ENCODE measurements around the gene AAK1. TPM values are rescaled to one million over a fixed set of nuclear protein-coding genes. Genes with fewer than 3 reads are reported as not detected.
"Not testable (repeated sequence)": the region's sequence is repeated elsewhere in the genome, so short reads cannot be mapped to it uniquely, and the experiment has no call there.

Gene AAK1
- total RNA-seq, 3 donors from 2014 or later, result 37.9 to 54.0 (median 44.9) TPM

- TF ChIP-seq POLR2A (IDR thresholded peaks at IDR 0.05) (no peak), POLR2AphosphoS5 (IDR thresholded peaks at IDR 0.05) (no peak)
- TF ChIP-seq, protein P1, sequence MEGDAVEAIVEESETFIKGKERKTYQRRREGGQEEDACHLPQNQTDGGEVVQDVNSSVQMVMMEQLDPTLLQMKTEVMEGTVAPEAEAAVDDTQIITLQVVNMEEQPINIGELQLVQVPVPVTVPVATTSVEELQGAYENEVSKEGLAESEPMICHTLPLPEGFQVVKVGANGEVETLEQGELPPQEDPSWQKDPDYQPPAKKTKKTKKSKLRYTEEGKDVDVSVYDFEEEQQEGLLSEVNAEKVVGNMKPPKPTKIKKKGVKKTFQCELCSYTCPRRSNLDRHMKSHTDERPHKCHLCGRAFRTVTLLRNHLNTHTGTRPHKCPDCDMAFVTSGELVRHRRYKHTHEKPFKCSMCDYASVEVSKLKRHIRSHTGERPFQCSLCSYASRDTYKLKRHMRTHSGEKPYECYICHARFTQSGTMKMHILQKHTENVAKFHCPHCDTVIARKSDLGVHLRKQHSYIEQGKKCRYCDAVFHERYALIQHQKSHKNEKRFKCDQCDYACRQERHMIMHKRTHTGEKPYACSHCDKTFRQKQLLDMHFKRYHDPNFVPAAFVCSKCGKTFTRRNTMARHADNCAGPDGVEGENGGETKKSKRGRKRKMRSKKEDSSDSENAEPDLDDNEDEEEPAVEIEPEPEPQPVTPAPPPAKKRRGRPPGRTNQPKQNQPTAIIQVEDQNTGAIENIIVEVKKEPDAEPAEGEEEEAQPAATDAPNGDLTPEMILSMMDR (IDR thresholded peaks at IDR 0.05), result no peak
- no peaks in the 10 kb centered on the region for H3K9me3 ChIP-seq
- intact Hi-C loops (cut with DNase I; ENCODE audit: low total_unique reads), result no loop called here
- H3K27ac ChIP-seq, result no peak overlapping the region
- no peaks in the 10 kb centered on the region for H3K27me3 ChIP-seq
- H3K36me3 ChIP-seq, result no peaks in the 10 kb centered on the region
- no peaks in the 10 kb centered on the region for H3K4me1 ChIP-seq
- DNase-seq (ENCODE audit: low spot score in 2 of 2), result no peak
- H3K4me3 ChIP-seq, result no peak overlapping the region
These were observed 25.1 kb upstream of the AAK1 start for GRCh38 chr2:69668598-69668997.

DNA sequence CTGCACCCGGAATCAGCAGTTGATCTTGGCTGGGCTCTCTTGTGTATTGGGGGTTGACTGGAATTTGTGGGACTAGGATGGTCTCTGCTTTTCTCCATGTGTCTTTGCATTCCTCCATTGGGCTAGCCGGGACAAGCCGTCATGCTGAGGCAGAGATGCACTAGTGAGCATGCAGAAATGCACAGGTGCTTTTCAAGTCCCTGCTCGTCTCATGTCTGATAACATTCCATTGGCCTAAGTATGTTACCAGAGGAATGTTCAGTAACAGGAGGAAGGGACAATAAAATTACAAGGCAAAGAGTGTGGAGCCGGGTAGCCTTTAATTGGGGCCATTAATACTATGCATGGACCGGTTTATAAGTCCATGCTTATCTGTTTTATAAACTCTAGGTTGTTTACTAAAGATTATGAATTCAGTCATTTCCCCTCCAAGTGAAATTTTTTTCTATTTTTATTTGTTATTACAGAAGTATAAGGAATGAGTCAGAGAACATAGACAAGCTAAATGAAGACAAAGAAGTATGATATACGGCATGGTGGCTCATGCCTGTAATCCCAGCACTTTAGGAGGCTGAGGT, 24.4 kb upstream of the AAK1 start:
- Histone ChIP-seq H3K27ac (no peak overlapping the region), H3K9me3 (no peaks in the 10 kb centered on the region), H3K4me1 (no peaks in the 10 kb centered on the region), H3K27me3 (no peaks in the 10 kb centered on the region), H3K36me3 (no peaks in the 10 kb centered on the region), H3K4me3 (no peak overlapping the region)
- TF ChIP-seq POLR2A (IDR thresholded peaks at IDR 0.05) (no peak), POLR2AphosphoS5 (IDR thresholded peaks at IDR 0.05) (no peak)
- TF ChIP-seq, protein P1 (IDR thresholded peaks at IDR 0.05), result no peak
- DNase-seq (ENCODE audit: low spot score in 2 of 2), result no peak
- intact Hi-C loops (cut with DNase I; ENCODE audit: low total_unique reads), result no loop called here

DNA sequence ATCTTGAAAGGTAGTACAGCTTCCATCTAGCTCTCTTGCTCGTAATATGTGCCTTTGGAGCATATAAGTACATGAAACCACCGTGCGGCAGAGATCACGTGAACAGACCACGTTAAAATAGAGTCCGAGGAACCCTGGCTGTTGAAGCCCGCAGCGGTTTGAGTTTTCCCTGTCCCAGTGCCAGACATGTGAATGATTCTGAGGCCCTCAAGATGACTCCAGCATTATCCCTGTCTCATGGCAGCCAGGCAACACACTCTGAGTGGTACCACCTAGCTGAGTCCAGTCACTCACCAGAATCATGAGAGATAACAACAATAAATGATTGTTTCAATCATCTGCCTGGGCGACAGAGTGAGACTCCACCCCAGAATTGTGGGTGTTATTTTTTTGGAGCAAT, 21.6 kb upstream of the AAK1 start:
- H3K36me3 ChIP-seq, result no peaks in the 10 kb centered on the region
- H3K9me3 ChIP-seq, result no peaks in the 10 kb centered on the region
- no peaks in the 10 kb centered on the region for H3K4me1 ChIP-seq
- H3K4me3 ChIP-seq, result no peak overlapping the region
- intact Hi-C loops (cut with DNase I; ENCODE audit: low total_unique reads), result no loop called here
- no peak for DNase-seq (ENCODE audit: low spot score in 2 of 2)
- H3K27ac ChIP-seq, result no peak overlapping the region
- no peaks in the 10 kb centered on the region for H3K27me3 ChIP-seq
- TF ChIP-seq POLR2A (IDR thresholded peaks at IDR 0.05) (no peak), POLR2AphosphoS5 (IDR thresholded peaks at IDR 0.05) (no peak)
- TF ChIP-seq, protein P1 (IDR thresholded peaks at IDR 0.05), result no peak

DNA sequence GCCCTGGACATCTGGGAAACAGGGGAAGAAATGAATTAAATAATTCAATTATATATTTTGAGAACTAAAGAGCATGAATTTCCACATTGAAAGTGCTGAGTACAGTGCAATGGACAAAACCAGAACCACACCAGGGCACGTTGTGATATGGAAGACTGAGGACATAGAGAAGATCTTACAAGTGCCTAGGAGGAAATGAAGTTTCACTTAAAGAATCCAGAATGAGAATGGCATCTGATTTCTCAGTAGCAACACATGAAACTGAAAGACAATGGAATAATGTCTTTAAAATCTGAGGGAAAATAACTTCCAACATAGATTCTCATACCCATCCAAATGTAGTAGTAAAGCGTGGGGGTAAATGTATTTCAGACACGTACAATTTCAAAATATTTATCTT, 20.3 kb upstream of the AAK1 start:
- intact Hi-C loops (cut with DNase I; ENCODE audit: low total_unique reads), result no loop called here
- TF ChIP-seq POLR2AphosphoS5 (IDR thresholded peaks at IDR 0.05) (no peak), POLR2A (IDR thresholded peaks at IDR 0.05) (no peak)
- TF ChIP-seq, protein P1 (IDR thresholded peaks at IDR 0.05), result no peak
- Histone ChIP-seq H3K27me3 (no peaks in the 10 kb centered on the region), H3K27ac (no peak overlapping the region), H3K4me3 (no peak overlapping the region), H3K36me3 (no peaks in the 10 kb centered on the region), H3K4me1 (no peaks in the 10 kb centered on the region), H3K9me3 (no peaks in the 10 kb centered on the region)
- no peak for DNase-seq (ENCODE audit: low spot score in 2 of 2)

GRCh38 chr2:69662547-69662946, 19.0 kb upstream of the AAK1 start:
- intact Hi-C loops (cut with DNase I; ENCODE audit: low total_unique reads); H3K4me1 ChIP-seq; H3K36me3 ChIP-seq; H3K27me3 ChIP-seq; H3K27ac ChIP-seq; DNase-seq (ENCODE audit: low spot score in 2 of 2); H3K9me3 ChIP-seq; H3K4me3 ChIP-seq: not testable (repeated sequence)

DNA sequence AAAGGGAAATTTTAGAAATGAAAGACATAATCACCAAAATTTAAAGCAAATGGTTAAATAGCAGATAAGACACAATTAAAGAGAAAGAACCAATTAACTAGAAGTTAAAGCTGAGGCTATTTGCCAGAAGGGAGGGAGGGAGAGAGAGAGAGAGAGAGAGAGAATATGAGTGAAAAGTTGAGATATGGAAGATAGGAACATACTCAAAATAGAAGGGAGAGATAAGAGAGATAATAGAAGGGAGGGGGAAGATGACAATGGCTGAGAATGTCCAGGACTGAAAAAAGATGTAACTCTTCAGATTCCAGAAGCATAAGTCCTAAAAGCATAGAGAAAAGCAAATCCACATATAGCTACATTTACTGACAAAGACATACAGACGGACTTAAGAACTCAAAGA, 17.1 kb upstream of the AAK1 start:
- TF ChIP-seq, protein P1 (IDR thresholded peaks at IDR 0.05), result no peak
- no peak for TF ChIP-seq POLR2AphosphoS5 (IDR thresholded peaks at IDR 0.05)
- TF ChIP-seq POLR2A (IDR thresholded peaks at IDR 0.05), result no peak
- H3K9me3 ChIP-seq, result no peaks in the 10 kb centered on the region
- no peaks in the 10 kb centered on the region for H3K27me3 ChIP-seq
- H3K4me1 ChIP-seq, result no peaks in the 10 kb centered on the region
- H3K4me3 ChIP-seq, result no peak overlapping the region
- no peak overlapping the region for H3K27ac ChIP-seq
- no peaks in the 10 kb centered on the region for H3K36me3 ChIP-seq
- no peak for DNase-seq (ENCODE audit: low spot score in 2 of 2)
- intact Hi-C loops (cut with DNase I; ENCODE audit: low total_unique reads), result no loop called here

Measured in breast epithelium (tissue), 4 donors.